Measurements from ENCODE around the gene SHC4. TPM values are rescaled to one million over a fixed set of nuclear protein-coding genes. Genes with fewer than 3 reads are reported as not detected.

SHC4 gene
- total RNA-seq, 2 experiments from 2014 or later: 0.41 to 1.3 TPM

- no TSS peak for BruUV-seq (replicated peaks)
- POLR2A ChIA-PET: no interaction called here
Measured at GRCh38 chr15:48924528-48925393, 39.0 kb downstream of the SHC4 start.

DNA sequence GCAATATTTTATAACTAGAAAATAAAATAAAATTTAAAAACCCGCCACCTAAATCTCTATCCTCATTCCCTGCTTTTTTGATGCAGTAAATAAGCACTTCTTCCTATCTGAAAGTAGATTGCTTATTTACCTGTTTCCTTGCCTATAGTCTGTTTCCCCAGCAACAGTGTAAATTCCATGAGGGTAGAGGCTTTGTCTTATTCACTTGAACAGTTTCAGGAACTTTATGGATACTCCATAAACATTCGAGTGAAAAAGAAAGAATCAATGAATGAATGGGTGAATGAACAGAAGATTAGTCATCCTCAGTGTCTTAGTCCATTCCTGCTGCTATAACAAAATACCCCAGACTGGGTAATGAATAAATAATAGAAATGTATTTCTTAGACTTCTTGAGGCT is 41.7 kb downstream of the SHC4 start:
- Histone ChIP-seq H3K4me2 (ENCODE audit: low read length) (no peak overlapping the region), H3K9me3 (ENCODE audit: low read length) (no peaks in the 10 kb centered on the region), H3K27ac (ENCODE audit: low read depth, low read length, poor library complexity, severe bottlenecking) (no peak overlapping the region), H3K4me1 (ENCODE audit: insufficient read depth, low read length, poor library complexity, severe bottlenecking) (no peaks in the 10 kb centered on the region), H3K9me2 (ENCODE audit: insufficient read depth, low read length) (no peaks in the 10 kb centered on the region), H3K4me3 (ENCODE audit: low read depth, low read length, poor library complexity, severe bottlenecking) (no peak overlapping the region), H3K79me2 (ENCODE audit: insufficient read depth, low read depth, low read length) (no peaks in the 10 kb centered on the region), H4K20me1 (ENCODE audit: insufficient read depth, low read length) (no peaks in the 10 kb centered on the region), H3K36me3 (ENCODE audit: insufficient read depth, low read length) (no peaks in the 10 kb centered on the region), H2AFZ (ENCODE audit: low read length) (no peak overlapping the region)
- DNase-seq (ENCODE audit: low spot score): no peak
- intact Hi-C loops (cut with micrococcal nuclease; ENCODE audit: unreplicated experiment): no loop called here
- BruUV-seq (replicated peaks): no TSS peak
- ChIA-PET CTCF (ENCODE audit: unreplicated experiment) (no interaction called here), POLR2A (no interaction called here)
- no peak for TF ChIP-seq EZH2phosphoT487 (IDR thresholded peaks at IDR 0.05; ENCODE audit: borderline replicate concordance, low read depth, low read length)
- TF ChIP-seq, protein P1, sequence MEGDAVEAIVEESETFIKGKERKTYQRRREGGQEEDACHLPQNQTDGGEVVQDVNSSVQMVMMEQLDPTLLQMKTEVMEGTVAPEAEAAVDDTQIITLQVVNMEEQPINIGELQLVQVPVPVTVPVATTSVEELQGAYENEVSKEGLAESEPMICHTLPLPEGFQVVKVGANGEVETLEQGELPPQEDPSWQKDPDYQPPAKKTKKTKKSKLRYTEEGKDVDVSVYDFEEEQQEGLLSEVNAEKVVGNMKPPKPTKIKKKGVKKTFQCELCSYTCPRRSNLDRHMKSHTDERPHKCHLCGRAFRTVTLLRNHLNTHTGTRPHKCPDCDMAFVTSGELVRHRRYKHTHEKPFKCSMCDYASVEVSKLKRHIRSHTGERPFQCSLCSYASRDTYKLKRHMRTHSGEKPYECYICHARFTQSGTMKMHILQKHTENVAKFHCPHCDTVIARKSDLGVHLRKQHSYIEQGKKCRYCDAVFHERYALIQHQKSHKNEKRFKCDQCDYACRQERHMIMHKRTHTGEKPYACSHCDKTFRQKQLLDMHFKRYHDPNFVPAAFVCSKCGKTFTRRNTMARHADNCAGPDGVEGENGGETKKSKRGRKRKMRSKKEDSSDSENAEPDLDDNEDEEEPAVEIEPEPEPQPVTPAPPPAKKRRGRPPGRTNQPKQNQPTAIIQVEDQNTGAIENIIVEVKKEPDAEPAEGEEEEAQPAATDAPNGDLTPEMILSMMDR (conservative IDR thresholded peaks at IDR 0.05; ENCODE audit: low read length): no peak

More at GRCh38 chr15:48924528-48925393, 39.0 kb downstream of the SHC4 start:
- Histone ChIP-seq H4K20me1 (ENCODE audit: insufficient read depth, low read length) (no peaks in the 10 kb centered on the region), H3K4me2 (ENCODE audit: low read length) (no peak overlapping the region), H3K9me2 (ENCODE audit: insufficient read depth, low read length) (no peaks in the 10 kb centered on the region), H3K27ac (ENCODE audit: low read depth, low read length, poor library complexity, severe bottlenecking) (no peak overlapping the region), H3K9me3 (ENCODE audit: low read length) (no peaks in the 10 kb centered on the region), H3K4me3 (ENCODE audit: low read depth, low read length, poor library complexity, severe bottlenecking) (no peak overlapping the region), H2AFZ (ENCODE audit: low read length) (no peak overlapping the region), H3K36me3 (ENCODE audit: insufficient read depth, low read length) (no peaks in the 10 kb centered on the region), H3K79me2 (ENCODE audit: insufficient read depth, low read depth, low read length) (no peaks in the 10 kb centered on the region), H3K4me1 (ENCODE audit: insufficient read depth, low read length, poor library complexity, severe bottlenecking) (no peaks in the 10 kb centered on the region)
- no peak for DNase-seq (ENCODE audit: low spot score)
- no peak for TF ChIP-seq EZH2phosphoT487 (IDR thresholded peaks at IDR 0.05; ENCODE audit: borderline replicate concordance, low read depth, low read length)
- TF ChIP-seq, protein P1 (conservative IDR thresholded peaks at IDR 0.05; ENCODE audit: low read length): no peak
- CTCF ChIA-PET (ENCODE audit: unreplicated experiment): no interaction called here
- intact Hi-C loops (cut with micrococcal nuclease; ENCODE audit: unreplicated experiment): no loop called here

GRCh38 chr15:48916721-48917120 is 47.0 kb downstream of the SHC4 start:
- CTCF ChIA-PET (ENCODE audit: unreplicated experiment): no interaction called here
- Histone ChIP-seq H3K27ac (ENCODE audit: low read depth, low read length, poor library complexity, severe bottlenecking) (no peak overlapping the region), H3K9me2 (ENCODE audit: insufficient read depth, low read length) (no peaks in the 10 kb centered on the region), H3K36me3 (ENCODE audit: insufficient read depth, low read length) (no peaks in the 10 kb centered on the region), H3K79me2 (ENCODE audit: insufficient read depth, low read depth, low read length) (no peaks in the 10 kb centered on the region), H3K9me3 (ENCODE audit: low read length) (no peaks in the 10 kb centered on the region), H3K4me2 (ENCODE audit: low read length) (no peak overlapping the region), H3K4me3 (ENCODE audit: low read depth, low read length, poor library complexity, severe bottlenecking) (no peak overlapping the region), H2AFZ (ENCODE audit: low read length) (no peak overlapping the region), H3K4me1 (ENCODE audit: insufficient read depth, low read length, poor library complexity, severe bottlenecking) (no peaks in the 10 kb centered on the region), H4K20me1 (ENCODE audit: insufficient read depth, low read length) (no peaks in the 10 kb centered on the region)
- TF ChIP-seq EZH2phosphoT487 (IDR thresholded peaks at IDR 0.05; ENCODE audit: borderline replicate concordance, low read depth, low read length): no peak
- TF ChIP-seq, protein P1 (conservative IDR thresholded peaks at IDR 0.05; ENCODE audit: low read length): no peak
- POLR2A ChIA-PET: interaction anchor here (0.5 to 0.6 kb wide), 2 partner anchors 713 to 1544 kb away, joined by 3 to 6 read pairs; no protein-coding TSS in a partner anchor
- intact Hi-C loops (cut with micrococcal nuclease; ENCODE audit: unreplicated experiment): no loop called here
- DNase-seq (ENCODE audit: low spot score): no peak
- BruUV-seq (replicated peaks): no TSS peak

Data from OCI-LY7 (cell line).